ENCODE results near the gene ZNF223.

ZNF223 gene

GRCh38 chr19:44071824-44072542 lies 20.1 kb downstream of the ZNF223 start, which contains the start of gene ZNF284:
ZNF284 (plus strand) TSS chr19:44072159; CDS start chr19:44076390, 4,231 bp downstream.
- no peak for DNase-seq (ENCODE audit: low spot score)

DNA sequence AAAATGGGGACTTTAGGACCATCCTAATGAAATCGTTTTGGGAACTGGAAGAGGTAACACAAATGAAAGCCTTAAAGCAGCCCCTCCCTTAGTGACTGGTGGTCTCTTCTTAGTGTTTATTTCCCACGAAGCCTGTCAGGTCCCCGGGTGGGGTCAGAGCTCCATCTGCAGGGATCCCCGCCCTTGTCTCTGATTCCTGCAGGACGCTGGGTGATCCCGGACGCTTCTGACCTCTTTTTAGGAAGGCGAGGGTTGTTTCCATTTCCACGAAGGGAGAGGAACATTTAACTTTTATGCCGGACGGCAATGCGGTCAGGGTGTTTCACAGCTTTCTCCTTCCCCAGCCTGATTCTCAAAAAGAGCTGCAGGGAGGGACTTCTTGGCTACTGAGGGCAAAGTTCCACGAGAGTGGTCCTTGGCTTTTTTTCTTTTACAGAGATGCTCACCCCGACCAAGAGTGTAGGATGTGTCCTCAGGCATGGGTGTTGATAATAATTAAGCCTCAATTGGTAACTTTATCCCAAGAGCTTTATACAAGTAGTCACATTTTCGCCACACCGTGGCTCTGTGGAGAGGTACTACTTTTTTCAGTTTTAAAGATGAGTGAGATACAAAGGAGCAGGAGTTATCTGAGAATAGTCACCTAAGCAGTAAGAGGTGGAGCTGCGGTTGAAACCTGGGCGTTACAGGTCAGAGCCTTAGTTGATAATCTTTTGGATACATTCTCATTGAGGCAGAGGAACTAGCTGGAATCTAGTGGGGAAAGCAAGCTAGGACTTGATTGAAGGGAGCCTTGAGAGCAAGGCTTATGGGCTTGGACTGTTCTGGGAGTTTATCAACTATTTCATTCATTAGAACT lies 20.9 kb downstream of the ZNF223 start:
- no peak for DNase-seq (ENCODE audit: low spot score)

DNA sequence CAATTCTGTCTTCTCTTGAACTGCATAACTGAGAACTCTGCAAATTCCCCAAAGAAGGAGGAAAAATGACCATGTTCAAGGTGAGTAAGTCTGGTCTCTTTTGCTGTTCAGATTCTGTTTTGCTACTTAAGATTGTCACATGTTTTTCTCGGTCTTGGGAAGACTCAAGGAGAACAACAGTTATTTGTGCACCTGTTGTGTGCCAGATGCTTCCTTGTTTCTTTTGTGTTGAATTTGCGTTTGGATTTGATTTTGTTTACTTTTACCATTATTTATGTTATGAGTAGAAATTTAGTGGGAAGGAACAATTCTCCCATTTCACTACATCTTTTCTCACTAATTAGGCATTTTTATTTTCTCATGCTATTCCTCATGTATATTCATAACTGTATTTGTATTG lies 24.5 kb downstream of the ZNF223 start:
- DNase-seq (ENCODE audit: low spot score): no peak

DNA sequence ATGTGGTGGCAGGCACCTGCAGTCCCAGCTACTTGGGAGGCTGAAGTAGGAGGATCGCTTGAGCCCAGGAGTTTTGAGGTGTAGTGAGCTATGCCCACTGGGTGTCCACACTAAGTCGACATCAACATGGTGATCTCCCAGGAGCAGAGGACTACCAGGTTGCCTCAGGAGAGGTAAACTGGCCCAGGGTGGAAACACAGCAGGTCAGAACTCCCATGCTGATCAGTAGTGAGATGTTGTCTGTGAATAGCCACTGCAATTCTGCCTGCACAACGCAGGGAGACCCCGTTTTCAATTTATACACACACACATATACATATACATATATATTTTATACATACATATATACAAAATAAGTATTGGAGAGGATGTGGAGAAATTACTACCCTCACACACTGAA lies 40.3 kb downstream of the ZNF223 start:
- DNase-seq (ENCODE audit: low spot score): no peak

GRCh38 chr19:44093931-44094765 lies 42.3 kb downstream of the ZNF223 start, which contains the start of gene ZNF224:
ZNF224 (plus strand) TSS chr19:44094361; CDS start chr19:44097874, 3,513 bp downstream.
- peak; percentile 88 for DNase-seq (ENCODE audit: low spot score)

DNA sequence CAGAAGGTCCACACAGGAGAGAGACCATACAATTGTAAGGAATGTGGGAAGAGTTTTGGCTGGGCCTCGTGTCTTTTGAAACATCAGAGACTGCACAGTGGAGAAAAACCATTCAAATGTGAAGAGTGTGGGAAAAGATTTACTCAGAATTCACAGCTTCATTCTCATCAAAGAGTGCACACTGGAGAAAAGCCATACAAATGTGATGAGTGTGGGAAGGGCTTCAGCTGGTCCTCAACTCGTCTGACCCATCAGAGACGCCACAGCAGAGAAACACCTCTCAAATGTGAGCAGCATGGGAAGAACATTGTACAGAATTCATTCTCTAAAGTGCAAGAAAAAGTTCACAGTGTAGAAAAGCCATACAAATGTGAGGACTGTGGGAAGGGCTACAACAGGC lies 55.9 kb downstream of the ZNF223 start:
- DNase-seq (ENCODE audit: low spot score): no peak

DNA sequence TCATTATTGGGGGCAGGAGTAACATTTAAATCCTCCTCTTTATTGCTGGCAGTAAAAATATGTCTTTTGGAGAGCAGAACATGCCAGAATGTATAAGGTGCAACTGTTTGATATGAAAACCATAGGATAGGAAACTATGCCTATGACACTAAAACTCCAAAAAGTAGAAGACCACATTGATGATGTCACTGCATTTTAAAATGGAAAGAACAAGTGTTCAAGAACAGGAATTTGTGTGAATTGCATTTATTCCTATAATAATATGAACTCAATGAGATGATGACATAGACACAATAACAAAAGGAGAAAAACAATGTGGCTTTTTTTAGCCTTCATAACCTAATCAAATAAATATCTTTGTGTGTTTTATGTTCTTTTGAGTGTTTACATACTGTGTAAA lies 57.6 kb downstream of the ZNF223 start:
- DNase-seq (ENCODE audit: low spot score): no peak

- DNase-seq (ENCODE audit: low spot score): no peak
Observed at GRCh38 chr19:44111910-44112463, 60.2 kb downstream of the ZNF223 start.

DNA sequence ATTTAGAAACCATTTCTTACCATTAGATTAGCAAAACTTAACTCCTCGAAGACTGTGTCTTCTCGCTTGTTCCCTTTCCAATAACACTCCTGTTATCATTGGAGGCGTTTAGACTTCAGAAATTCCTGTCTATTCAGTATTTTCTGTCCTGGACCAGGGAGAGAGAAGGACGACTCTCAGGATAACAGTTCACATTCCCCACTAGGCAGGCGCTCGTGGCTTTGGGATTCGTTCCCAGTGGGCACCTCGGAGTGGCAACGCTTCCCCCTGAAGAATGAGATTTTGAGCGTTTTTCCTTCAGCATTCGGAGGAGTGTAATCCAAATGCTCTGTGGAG lies 60.9 kb downstream of the ZNF223 start:
- no peak for DNase-seq (ENCODE audit: low spot score)

DNA sequence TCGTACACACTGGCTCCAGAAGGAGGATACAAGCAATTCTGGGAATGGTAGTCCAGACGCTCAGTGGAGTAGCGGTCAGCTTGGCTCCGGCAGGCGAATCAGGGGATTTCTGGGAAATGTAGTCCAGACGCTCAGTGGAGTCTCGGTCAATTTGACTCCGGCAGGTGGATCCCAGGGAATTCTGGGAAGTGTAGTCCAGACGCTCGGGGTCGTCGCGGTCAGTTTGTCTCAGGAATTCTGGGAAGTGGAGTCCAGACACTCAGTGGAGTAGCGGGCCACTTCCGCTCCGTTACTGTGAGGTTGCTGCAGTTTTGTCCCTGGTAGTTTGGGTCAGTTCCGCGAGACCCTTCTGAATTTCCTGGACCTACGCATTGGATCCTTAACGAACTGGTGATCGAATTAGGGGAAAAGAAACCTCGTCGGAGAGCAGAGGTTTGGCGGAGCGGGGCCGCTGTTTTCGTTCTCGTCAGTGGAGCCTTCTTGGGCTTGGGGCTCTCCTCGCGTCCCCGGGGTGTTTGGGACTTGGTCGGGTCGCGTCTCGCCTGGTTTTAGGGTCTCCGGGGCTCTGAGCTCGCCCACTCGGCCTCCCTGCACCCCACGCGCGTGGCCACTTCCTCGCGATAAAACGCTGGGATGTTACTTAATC lies 61.4 kb downstream of the ZNF223 start, which contains the start of gene ZNF225:
ZNF225 (plus strand) TSS at position 262 of the 646 bp plus-strand sequence. CDS start 2,429 bp downstream, outside the sequence.
- peak; percentile 87 for DNase-seq (ENCODE audit: low spot score)

DNA sequence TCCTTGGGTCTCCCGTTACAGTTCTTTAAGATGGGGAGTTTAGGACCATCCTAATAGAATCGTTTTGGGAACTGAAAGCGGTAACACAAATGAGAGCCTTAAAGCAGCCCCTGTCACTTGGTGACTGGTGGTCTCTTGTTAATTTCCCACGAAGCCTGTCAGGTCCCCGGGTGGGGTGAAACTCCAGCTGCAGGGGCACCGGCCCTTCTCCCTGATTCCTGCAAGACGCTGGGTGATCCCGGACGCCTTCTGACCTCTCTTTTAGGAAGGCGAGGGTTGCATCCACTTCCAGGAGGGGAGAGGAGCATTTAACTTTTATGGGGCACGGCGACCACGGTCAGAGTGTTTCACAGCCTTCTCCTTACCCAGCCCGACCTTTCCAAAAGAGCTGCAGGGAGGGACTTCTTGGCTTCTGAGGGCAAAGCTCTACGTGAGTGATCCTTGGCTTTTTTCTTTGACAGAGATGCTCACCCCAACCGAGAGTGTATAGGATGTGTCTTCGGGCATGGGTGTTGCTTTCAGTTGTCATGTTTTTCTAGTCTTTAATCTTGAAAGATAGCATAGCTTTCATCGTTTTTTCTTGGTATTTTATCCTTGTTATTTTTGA lies 62.1 kb downstream of the ZNF223 start:
- DNase-seq (ENCODE audit: low spot score): no peak

All from LoVo (cell line).